Vagina (tissue), 2 donors: ENCODE results near the gene DLX2.

Source experiments
- POLR2A ChIP-seq, 2 donors: fragments of 450-650 bp; IDR thresholded peaks; one replicate each; pipeline ENCODE4 v1.6.1; 2017; ENCODE audit warnings: antibody characterized with exemption in 2 of 2, mild to moderate bottlenecking in 2 of 2, moderate library complexity in 2 of 2
- TF ChIP-seq, protein P1 (sequence below), 3 experiments: fragments of 450-650 bp in 2 of 3; fragments of 200-600 bp in 1 of 3; sonication (generic) in 1 of 3; IDR thresholded peaks; one replicate each; pipeline ENCODE4 v1.5.1; 2017 to 2019; ENCODE audit warnings: antibody characterized with exemption in 3 of 3, mild to moderate bottlenecking in 2 of 3, moderate library complexity in 2 of 3

DNA sequence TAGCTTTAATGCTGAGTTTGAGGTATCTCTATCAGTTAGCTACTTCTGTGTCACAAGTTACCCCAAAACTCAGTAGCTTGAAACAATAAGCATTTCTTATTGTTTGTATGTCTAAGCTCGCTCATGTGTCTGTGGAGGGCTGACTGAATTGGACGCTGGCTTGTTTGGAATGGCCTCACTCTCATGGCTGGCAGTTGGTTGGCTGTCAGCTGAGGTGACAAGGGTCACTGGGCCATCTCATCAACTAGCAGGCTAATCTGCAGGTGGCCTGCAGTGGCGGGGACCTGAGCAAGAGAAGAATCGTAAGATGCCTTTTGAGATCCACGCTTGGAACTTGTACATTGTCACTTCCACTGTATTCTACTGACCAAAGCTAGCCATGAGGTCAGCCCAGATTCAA is 13.4 kb upstream of the DLX2 start:
- TF ChIP-seq, protein P1, sequence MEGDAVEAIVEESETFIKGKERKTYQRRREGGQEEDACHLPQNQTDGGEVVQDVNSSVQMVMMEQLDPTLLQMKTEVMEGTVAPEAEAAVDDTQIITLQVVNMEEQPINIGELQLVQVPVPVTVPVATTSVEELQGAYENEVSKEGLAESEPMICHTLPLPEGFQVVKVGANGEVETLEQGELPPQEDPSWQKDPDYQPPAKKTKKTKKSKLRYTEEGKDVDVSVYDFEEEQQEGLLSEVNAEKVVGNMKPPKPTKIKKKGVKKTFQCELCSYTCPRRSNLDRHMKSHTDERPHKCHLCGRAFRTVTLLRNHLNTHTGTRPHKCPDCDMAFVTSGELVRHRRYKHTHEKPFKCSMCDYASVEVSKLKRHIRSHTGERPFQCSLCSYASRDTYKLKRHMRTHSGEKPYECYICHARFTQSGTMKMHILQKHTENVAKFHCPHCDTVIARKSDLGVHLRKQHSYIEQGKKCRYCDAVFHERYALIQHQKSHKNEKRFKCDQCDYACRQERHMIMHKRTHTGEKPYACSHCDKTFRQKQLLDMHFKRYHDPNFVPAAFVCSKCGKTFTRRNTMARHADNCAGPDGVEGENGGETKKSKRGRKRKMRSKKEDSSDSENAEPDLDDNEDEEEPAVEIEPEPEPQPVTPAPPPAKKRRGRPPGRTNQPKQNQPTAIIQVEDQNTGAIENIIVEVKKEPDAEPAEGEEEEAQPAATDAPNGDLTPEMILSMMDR (IDR thresholded peaks at IDR 0.05) = no peak
- no peak for TF ChIP-seq POLR2A (IDR thresholded peaks at IDR 0.05)
